ENCODE measurements around the gene GUCY2C.

DNA sequence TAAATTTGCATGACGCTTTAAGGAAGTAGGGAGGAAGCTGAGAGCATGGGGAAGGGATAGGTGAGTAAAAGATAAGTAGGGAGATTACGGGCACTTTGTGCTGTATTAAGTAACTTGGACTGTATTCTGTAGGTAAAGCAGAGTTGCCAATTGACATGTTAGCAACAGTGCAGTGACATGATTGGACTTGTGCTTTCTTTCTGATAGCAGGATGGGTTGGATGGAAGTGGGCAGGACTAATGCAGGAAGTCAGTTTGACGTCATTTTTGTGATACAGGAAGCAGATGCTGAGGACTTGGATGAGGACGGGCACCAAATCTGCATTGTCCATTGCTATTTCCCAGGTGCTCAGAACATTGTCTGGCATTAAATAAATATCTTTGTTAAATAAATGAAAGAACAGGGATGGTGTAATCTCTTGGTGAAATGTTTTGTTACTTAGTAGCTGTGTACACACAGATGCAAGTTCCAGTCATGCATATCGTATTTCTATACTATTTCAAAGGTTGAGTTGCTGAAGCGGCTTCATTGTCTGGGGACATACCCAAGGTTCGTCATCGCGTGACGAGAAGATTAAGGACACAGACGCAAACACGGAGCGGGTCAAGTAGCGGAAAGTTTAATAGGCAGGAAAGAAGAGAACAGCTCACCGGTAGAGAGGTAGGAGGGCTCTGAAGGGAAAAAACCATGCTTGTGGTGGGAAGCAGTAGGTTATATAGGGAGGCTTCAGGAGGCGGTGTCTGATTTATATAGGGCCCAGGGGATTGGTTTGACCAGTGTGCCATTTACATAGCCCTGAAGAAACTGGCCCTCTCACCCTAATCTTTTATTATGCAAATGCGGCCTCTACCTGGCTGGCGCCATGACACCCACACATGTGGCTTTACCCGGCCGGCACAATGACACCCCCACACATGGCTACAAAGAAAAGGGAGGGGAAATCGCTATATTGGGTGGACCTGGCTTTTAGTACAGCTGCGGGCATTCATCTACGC is 30.7 kb downstream of the GUCY2C start:
- TF ChIP-seq, protein P1, sequence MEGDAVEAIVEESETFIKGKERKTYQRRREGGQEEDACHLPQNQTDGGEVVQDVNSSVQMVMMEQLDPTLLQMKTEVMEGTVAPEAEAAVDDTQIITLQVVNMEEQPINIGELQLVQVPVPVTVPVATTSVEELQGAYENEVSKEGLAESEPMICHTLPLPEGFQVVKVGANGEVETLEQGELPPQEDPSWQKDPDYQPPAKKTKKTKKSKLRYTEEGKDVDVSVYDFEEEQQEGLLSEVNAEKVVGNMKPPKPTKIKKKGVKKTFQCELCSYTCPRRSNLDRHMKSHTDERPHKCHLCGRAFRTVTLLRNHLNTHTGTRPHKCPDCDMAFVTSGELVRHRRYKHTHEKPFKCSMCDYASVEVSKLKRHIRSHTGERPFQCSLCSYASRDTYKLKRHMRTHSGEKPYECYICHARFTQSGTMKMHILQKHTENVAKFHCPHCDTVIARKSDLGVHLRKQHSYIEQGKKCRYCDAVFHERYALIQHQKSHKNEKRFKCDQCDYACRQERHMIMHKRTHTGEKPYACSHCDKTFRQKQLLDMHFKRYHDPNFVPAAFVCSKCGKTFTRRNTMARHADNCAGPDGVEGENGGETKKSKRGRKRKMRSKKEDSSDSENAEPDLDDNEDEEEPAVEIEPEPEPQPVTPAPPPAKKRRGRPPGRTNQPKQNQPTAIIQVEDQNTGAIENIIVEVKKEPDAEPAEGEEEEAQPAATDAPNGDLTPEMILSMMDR (IDR thresholded peaks at IDR 0.05) = no peak
- TF ChIP-seq POLR2A (IDR thresholded peaks at IDR 0.05; ENCODE audit: low read length) (no peak), SMC3 (IDR thresholded peaks at IDR 0.05) (no peak), TP53 (CRISPR knock-in tag; IDR thresholded peaks at IDR 0.05) (no peak), CHD4 (IDR thresholded peaks at IDR 0.05; ENCODE audit: borderline replicate concordance) (no peak), MAFK (IDR thresholded peaks at IDR 0.05; ENCODE audit: partially characterized antibody) (no peak), EP300 (IDR thresholded peaks at IDR 0.05) (no peak), ZC3H11A (IDR thresholded peaks at IDR 0.05) (no peak), KDM1A (IDR thresholded peaks at IDR 0.05; ENCODE audit: low read depth) (no peak), NPAS2 (CRISPR knock-in tag; IDR thresholded peaks at IDR 0.05; ENCODE audit: borderline replicate concordance) (no peak), RAD21 (conservative IDR thresholded peaks at IDR 0.05 in 1 of 2, IDR thresholded peaks at IDR 0.05 in 1 of 2) (no peak), RFX5 (IDR thresholded peaks at IDR 0.05) (no peak)
- TF ChIP-seq, protein P2, sequence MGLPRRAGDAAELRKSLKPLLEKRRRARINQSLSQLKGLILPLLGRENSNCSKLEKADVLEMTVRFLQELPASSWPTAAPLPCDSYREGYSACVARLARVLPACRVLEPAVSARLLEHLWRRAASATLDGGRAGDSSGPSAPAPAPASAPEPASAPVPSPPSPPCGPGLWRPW (IDR thresholded peaks at IDR 0.05) = no peak
